Measurements from ENCODE around the gene SERPING1.
A peak's percentile ranks its signal among the peaks of the same experiment; 100 is the strongest.

SERPING1 gene

DNA sequence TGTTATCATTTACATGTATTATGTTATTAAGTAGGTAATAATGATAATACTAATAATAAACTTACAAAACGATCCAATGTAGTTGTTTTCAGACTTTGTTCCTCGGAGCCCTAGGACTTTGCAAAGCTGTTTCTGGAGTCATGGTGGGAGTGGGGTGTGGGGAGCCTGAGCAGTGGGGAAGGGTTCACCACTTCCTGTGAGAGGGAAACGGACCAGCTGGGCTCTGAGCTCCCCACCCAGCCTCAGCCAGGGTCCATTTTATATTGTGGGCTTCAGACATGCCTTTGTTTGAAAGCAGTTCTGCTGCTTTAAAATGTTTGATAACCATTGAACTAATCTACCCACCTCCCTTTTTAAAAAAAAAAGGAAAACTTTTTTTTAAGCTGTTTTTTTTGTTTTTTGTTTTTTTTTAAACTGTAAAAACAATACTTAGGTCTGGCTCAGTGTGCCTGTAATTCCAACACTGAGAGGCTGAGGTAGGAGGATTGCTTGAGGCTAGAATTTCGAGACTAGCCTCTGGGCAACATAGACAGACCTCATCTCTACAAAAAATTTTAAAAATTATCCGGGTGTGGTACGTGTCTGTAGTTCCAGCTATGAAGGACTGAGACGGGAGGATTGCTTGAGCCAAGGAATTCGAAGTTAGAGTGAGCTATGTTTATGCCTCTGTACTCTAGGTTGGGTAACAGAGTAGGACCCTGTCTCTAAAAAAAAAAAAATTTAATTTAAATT is 7.0 kb downstream of the SERPING1 start:
- H3K27me3 ChIP-seq = no peaks in the 10 kb centered on the region
- H4K20me1 ChIP-seq = no peaks in the 10 kb centered on the region
- peaks cover 16 to 29% (median 22%) of the 10 kb centered on the region in 10 experiments for H3K4me1 ChIP-seq
- H3K36me3 ChIP-seq = peaks cover 0 to 10% (median 0%) of the 10 kb centered on the region in 11 experiments; a peak in 2 of 22 replicates
- H3K4me3 ChIP-seq = no peak overlapping the region
- no peak for TF ChIP-seq Cebpa-rat (IDR thresholded peaks at IDR 0.05)
- peak overlapping the region; percentile 33 to 84 (median 62); a peak in 21 of 22 replicates for H3K4me2 ChIP-seq
- H3K9me3 ChIP-seq (replicated peaks in 1 of 11) = no peaks in the 10 kb centered on the region
- H3K27ac ChIP-seq = peak overlapping the region in 10 of 11 experiments; percentile 11 to 79 (median 66); a peak in 18 of 22 replicates
- H3K9ac ChIP-seq = peak overlapping the region in 10 of 11 experiments; percentile 2 to 58 (median 34); a peak in 12 of 22 replicates

DNA sequence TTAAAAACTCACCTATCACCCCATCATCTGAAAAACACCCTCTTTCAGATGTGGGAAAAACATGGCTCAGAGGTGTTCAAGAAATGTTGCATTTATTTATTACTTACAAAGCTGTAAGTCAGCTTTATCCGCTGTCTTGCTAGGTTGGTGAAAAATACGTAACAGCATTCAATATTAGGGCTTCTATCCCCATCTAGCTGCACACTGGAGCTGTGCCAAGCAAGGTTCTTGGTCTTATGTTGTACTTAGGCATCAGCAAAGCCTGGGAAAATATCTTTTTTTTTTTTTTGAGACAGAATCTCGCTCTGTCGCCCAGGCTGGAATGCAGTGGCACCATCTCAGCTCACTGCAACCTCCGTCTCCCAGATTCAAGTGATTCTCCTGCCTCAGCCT is 7.5 kb downstream of the SERPING1 start:
- no peaks in the 10 kb centered on the region for H4K20me1 ChIP-seq
- peaks cover 14 to 27% (median 22%) of the 10 kb centered on the region in 10 experiments for H3K4me1 ChIP-seq
- peak overlapping the region in 5 of 11 experiments; percentile 17 to 58 (median 51); a peak in 9 of 22 replicates for H3K9ac ChIP-seq
- TF ChIP-seq Cebpa-rat (IDR thresholded peaks at IDR 0.05) = no peak
- no peaks in the 10 kb centered on the region for H3K27me3 ChIP-seq
- H3K4me2 ChIP-seq = peak overlapping the region in 9 of 11 experiments; percentile 33 to 84 (median 62); a peak in 16 of 22 replicates
- H3K36me3 ChIP-seq = peaks cover 0 to 10% (median 0%) of the 10 kb centered on the region in 11 experiments; a peak in 2 of 22 replicates
- no peaks in the 10 kb centered on the region for H3K9me3 ChIP-seq (replicated peaks in 1 of 11)
- no peak overlapping the region for H3K4me3 ChIP-seq
- H3K27ac ChIP-seq = peak overlapping the region in 9 of 11 experiments; percentile 48 to 79 (median 67); a peak in 15 of 22 replicates

GRCh38 chr11:57610170-57610569 is 12.7 kb downstream of the SERPING1 start:
- H3K27me3 ChIP-seq = no peaks in the 10 kb centered on the region
- no peaks in the 10 kb centered on the region for H3K9me3 ChIP-seq (replicated peaks in 1 of 11)
- no peak for TF ChIP-seq Cebpa-rat (IDR thresholded peaks at IDR 0.05)
- no peak overlapping the region for H3K27ac ChIP-seq
- H3K9ac ChIP-seq = no peak overlapping the region
- no peak overlapping the region for H3K4me2 ChIP-seq
- no peak overlapping the region for H3K4me3 ChIP-seq
- peaks cover 0 to 3% (median under 1%) of the 10 kb centered on the region in 10 experiments; a peak in 10 of 20 replicates for H3K4me1 ChIP-seq
- no peaks in the 10 kb centered on the region for H4K20me1 ChIP-seq
- peaks cover 0 to 37% (median 0%) of the 10 kb centered on the region in 11 experiments; a peak in 3 of 22 replicates for H3K36me3 ChIP-seq

GRCh38 chr11:57614234-57614772 is 16.8 kb downstream of the SERPING1 start:
- Histone ChIP-seq H3K4me1 (peaks cover 0 to 3% (median 0%) of the 10 kb centered on the region in 10 experiments; a peak in 1 of 20 replicates), H3K9ac (no peak overlapping the region), H3K4me3 (no peak overlapping the region), H4K20me1 (no peaks in the 10 kb centered on the region), H3K4me2 (no peak overlapping the region), H3K27me3 (no peaks in the 10 kb centered on the region), H3K9me3 (replicated peaks in 1 of 11) (peaks cover 9 to 18% (median 12%) of the 10 kb centered on the region in 11 experiments), H3K36me3 (peaks cover 0 to 26% (median 0%) of the 10 kb centered on the region in 11 experiments; a peak in 3 of 22 replicates), H3K27ac (no peak overlapping the region)
- no peak for TF ChIP-seq Cebpa-rat (IDR thresholded peaks at IDR 0.05)

- H4K20me1 ChIP-seq = no peaks in the 10 kb centered on the region
- peaks cover 0 to 30% (median 0%) of the 10 kb centered on the region in 11 experiments; a peak in 3 of 22 replicates for H3K36me3 ChIP-seq
- H3K4me1 ChIP-seq = peaks cover 0 to 3% (median 0%) of the 10 kb centered on the region in 10 experiments; a peak in 1 of 20 replicates
- TF ChIP-seq Cebpa-rat (IDR thresholded peaks at IDR 0.05) = no peak
- no peak overlapping the region for H3K27ac ChIP-seq
- H3K9me3 ChIP-seq (replicated peaks in 1 of 11) = peaks cover 19 to 28% (median 22%) of the 10 kb centered on the region in 11 experiments
- no peak overlapping the region for H3K9ac ChIP-seq
- no peaks in the 10 kb centered on the region for H3K27me3 ChIP-seq
- H3K4me3 ChIP-seq = no peak overlapping the region
- H3K4me2 ChIP-seq = no peak overlapping the region
These were observed 17.8 kb downstream of the SERPING1 start for GRCh38 chr11:57615308-57615707.

GRCh38 chr11:57616595-57616994 is 19.1 kb downstream of the SERPING1 start:
- H3K27me3 ChIP-seq = no peaks in the 10 kb centered on the region
- H3K9me3 ChIP-seq (replicated peaks in 1 of 11) = peaks cover 30 to 41% (median 34%) of the 10 kb centered on the region in 11 experiments
- no peak overlapping the region for H3K27ac ChIP-seq
- TF ChIP-seq Cebpa-rat (IDR thresholded peaks at IDR 0.05) = no peak
- peaks cover 0 to 3% (median 0%) of the 10 kb centered on the region in 10 experiments; a peak in 1 of 20 replicates for H3K4me1 ChIP-seq
- no peak overlapping the region for H3K9ac ChIP-seq
- H4K20me1 ChIP-seq = no peaks in the 10 kb centered on the region
- peaks cover 0 to 27% (median 0%) of the 10 kb centered on the region in 11 experiments; a peak in 3 of 22 replicates for H3K36me3 ChIP-seq
- no peak overlapping the region for H3K4me2 ChIP-seq
- H3K4me3 ChIP-seq = no peak overlapping the region

DNA sequence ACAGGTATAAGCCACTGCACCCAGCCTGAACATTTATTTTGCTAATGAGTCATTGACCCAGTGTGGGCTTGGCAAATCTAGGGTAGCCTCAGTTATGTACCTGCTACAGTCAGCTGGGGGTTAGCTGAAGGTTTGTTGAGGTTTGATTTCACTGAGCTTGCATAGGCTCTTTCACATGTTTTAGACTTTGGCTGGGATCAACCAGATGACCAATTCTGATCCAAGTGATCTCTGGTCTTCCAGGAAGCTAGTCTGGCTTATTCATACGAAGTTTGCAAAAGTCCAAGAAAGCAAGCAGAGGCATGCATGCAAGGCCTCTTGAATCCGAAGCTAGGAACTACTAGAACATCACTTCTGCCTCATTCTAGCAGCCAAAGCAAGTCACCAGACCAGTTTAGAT is 21.0 kb downstream of the SERPING1 start:
- TF ChIP-seq Cebpa-rat (IDR thresholded peaks at IDR 0.05) = no peak
- Histone ChIP-seq H3K27ac (no peak overlapping the region), H3K4me2 (no peak overlapping the region), H3K4me1 (peaks cover 0 to 5% (median 3%) of the 10 kb centered on the region in 10 experiments; a peak in 5 of 20 replicates), H3K9me3 (replicated peaks in 1 of 11) (peaks cover 30 to 49% (median 42%) of the 10 kb centered on the region in 11 experiments), H3K36me3 (peaks cover 0 to 15% (median 0%) of the 10 kb centered on the region in 11 experiments; a peak in 3 of 22 replicates), H3K9ac (no peak overlapping the region), H3K4me3 (no peak overlapping the region), H4K20me1 (no peaks in the 10 kb centered on the region), H3K27me3 (no peaks in the 10 kb centered on the region)

- Histone ChIP-seq H3K9me3 (replicated peaks in 1 of 11) (peaks cover 30 to 49% (median 42%) of the 10 kb centered on the region in 11 experiments), H3K36me3 (peaks cover 0 to 11% (median 0%) of the 10 kb centered on the region in 11 experiments; a peak in 3 of 22 replicates), H3K27ac (no peak overlapping the region), H3K4me1 (peaks cover 0 to 13% (median 6%) of the 10 kb centered on the region in 10 experiments; a peak in 10 of 20 replicates), H3K27me3 (no peaks in the 10 kb centered on the region), H3K9ac (no peak overlapping the region), H4K20me1 (no peaks in the 10 kb centered on the region), H3K4me3 (no peak overlapping the region; a peak in 1 of 20 replicates), H3K4me2 (no peak overlapping the region)
- no peak for TF ChIP-seq Cebpa-rat (IDR thresholded peaks at IDR 0.05)
These were observed 21.8 kb downstream of the SERPING1 start for GRCh38 chr11:57619331-57619730.

DNA sequence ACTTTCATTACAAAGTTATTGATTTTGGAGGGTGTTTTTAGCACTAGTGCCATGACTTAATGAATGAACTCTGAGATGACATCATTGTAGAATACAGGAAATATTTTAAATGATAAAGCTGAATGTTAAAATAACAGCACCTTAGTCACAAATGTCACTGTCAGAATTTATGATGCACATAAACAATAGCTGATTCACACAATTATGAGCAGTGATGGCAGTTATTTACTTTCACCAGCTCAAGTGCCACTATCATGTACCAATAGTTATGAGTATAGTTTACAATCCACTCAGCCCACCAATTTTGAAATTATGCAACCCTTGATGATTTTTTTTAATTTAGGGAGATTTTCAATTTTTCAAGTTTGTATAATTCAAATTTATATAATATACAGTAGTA is 23.0 kb downstream of the SERPING1 start:
- no peak overlapping the region for H3K9ac ChIP-seq
- H3K27me3 ChIP-seq = no peaks in the 10 kb centered on the region
- H3K4me2 ChIP-seq = no peak overlapping the region
- no peak overlapping the region for H3K4me3 ChIP-seq
- H4K20me1 ChIP-seq = no peaks in the 10 kb centered on the region
- peaks cover 30 to 49% (median 42%) of the 10 kb centered on the region in 11 experiments for H3K9me3 ChIP-seq (replicated peaks in 1 of 11)
- H3K4me1 ChIP-seq = peaks cover 0 to 13% (median 4%) of the 10 kb centered on the region in 10 experiments; a peak in 9 of 20 replicates
- H3K36me3 ChIP-seq = peaks cover 0 to 3% (median 0%) of the 10 kb centered on the region in 11 experiments; a peak in 3 of 22 replicates
- no peak overlapping the region for H3K27ac ChIP-seq
- TF ChIP-seq Cebpa-rat (IDR thresholded peaks at IDR 0.05) = no peak

Measured in BLaER1 treated with 17β-estradiol and CSF1 and Interleukin-3, amounts not matched to agents 10 nM and 100 nM (cell line).